HepG2 (cell line): ENCODE data around the gene ZFHX3. TPM values are rescaled to one million over a fixed set of nuclear protein-coding genes. Genes with fewer than 3 reads are reported as not detected.
A peak's percentile ranks its signal among the peaks of the same experiment; 100 is the strongest.

Experiments
- ARNTL ChIP-seq: sonication (generic); formaldehyde crosslinking; IDR thresholded peaks from 2 replicates; pipeline ENCODE4 v1.4.0; 2020; ENCODE audit warnings: mild to moderate bottlenecking, missing genetic modification reagents
- CERS6 ChIP-seq: sonication (generic); formaldehyde crosslinking; IDR thresholded peaks from 2 replicates; pipeline ENCODE4 v1.5.0; 2020; ENCODE audit warnings: missing genetic modification reagents
- DZIP1 ChIP-seq: sonication (generic); formaldehyde crosslinking; IDR thresholded peaks from 2 replicates; pipeline ENCODE4 v1.5.0; 2020; ENCODE audit warnings: mild to moderate bottlenecking, missing genetic modification reagents
- ELF4 ChIP-seq: sonication (generic); formaldehyde crosslinking; IDR thresholded peaks from 2 replicates; pipeline ENCODE4 v1.5.0; 2020; ENCODE audit warnings: missing genetic modification reagents, mild to moderate bottlenecking, moderate library complexity, borderline replicate concordance
- ETS1 ChIP-seq: sonication (generic); formaldehyde crosslinking; IDR thresholded peaks from 2 replicates; pipeline ENCODE4 v1.4.0; 2020; ENCODE audit warnings: missing genetic modification reagents
- MLLT10 ChIP-seq: sonication (generic); formaldehyde crosslinking; IDR thresholded peaks from 2 replicates; pipeline ENCODE4 v1.4.0; 2020; ENCODE audit warnings: missing genetic modification reagents
- PLSCR1 ChIP-seq: sonication (generic); formaldehyde crosslinking; IDR thresholded peaks from 2 replicates; pipeline ENCODE4 v1.5.0; 2020; ENCODE audit warnings: missing genetic modification reagents, mild to moderate bottlenecking, borderline replicate concordance
- POGK ChIP-seq: sonication (generic); formaldehyde crosslinking; conservative IDR thresholded peaks from 2 replicates; pipeline ENCODE4 v1.8.0; 2022; ENCODE audit warnings: mild to moderate bottlenecking, moderate library complexity, missing genetic modification reagents
- SNAPC2 ChIP-seq: sonication (generic); formaldehyde crosslinking; IDR thresholded peaks from 2 replicates; pipeline ENCODE4 v1.8.1; 2022; ENCODE audit warnings: mild to moderate bottlenecking, missing genetic modification reagents
- SP5 ChIP-seq: IDR thresholded peaks from 2 replicates; pipeline ENCODE4 v1.6.1; 2016; ENCODE audit warnings: low read depth, borderline replicate concordance
- SPEN ChIP-seq: sonication (generic); formaldehyde crosslinking; IDR thresholded peaks from 2 replicates; pipeline ENCODE4 v1.5.1; 2020; ENCODE audit warnings: low read depth, mild to moderate bottlenecking, missing genetic modification reagents
- TSC22D2 ChIP-seq: sonication (generic); formaldehyde crosslinking; IDR thresholded peaks from 2 replicates; pipeline ENCODE4 v1.5.1; 2020; ENCODE audit warnings: missing genetic modification reagents, mild to moderate bottlenecking, borderline replicate concordance
- ZBTB2 ChIP-seq: sonication (generic); formaldehyde crosslinking; IDR thresholded peaks from 2 replicates; pipeline ENCODE4 v1.8.0; 2022; ENCODE audit warnings: low read depth, missing genetic modification reagents
- ZFP36 ChIP-seq: fragments of 150-350 bp; IDR thresholded peaks from 2 replicates; pipeline ENCODE4 v1.6.1; 2018; ENCODE audit warnings: borderline replicate concordance, low read length, low read depth; ENCODE audit not compliant: partially characterized antibody
- ZNF563 ChIP-seq: sonication (generic); formaldehyde crosslinking; IDR thresholded peaks from 2 replicates; pipeline ENCODE4 v1.8.0; 2022; ENCODE audit warnings: mild to moderate bottlenecking, moderate library complexity, missing genetic modification reagents
- ZNF598 ChIP-seq: sonication (generic); formaldehyde crosslinking; IDR thresholded peaks from 2 replicates; pipeline ENCODE4 v1.5.1; 2020; ENCODE audit warnings: mild to moderate bottlenecking, missing genetic modification reagents, borderline replicate concordance
- ZNF878 ChIP-seq: sonication (generic); formaldehyde crosslinking; IDR thresholded peaks from 2 replicates; pipeline ENCODE4 v1.8.1; 2023; ENCODE audit warnings: mild to moderate bottlenecking, missing genetic modification reagents, moderate library complexity
- ZSCAN25 ChIP-seq: sonication (generic); formaldehyde crosslinking; IDR thresholded peaks from 2 replicates; pipeline ENCODE4 v1.8.0; 2022; ENCODE audit warnings: mild to moderate bottlenecking, missing genetic modification reagents
- polyA plus RNA-seq, 8 experiments: library from polyadenylated mRNA; depleted of rRNA in 3 of 8; stranded (reverse) in 7 of 8; unstranded in 1 of 8; fragments of >200 nt; fragmentation: Illumina TruSeq in 4 of 8; extraction: Trizol in 4 of 8; gene quantifications; 2 replicates each; pipeline versions ENCODE4 v1.2.1 to v1.2.3, GENCODE V29; 2011 to 2016; ENCODE audit warnings: low read depth in 4 of 8, missing spikeins in 1 of 8, mixed read lengths in 1 of 8; ENCODE audit not compliant: insufficient read depth in 1 of 8
- total RNA-seq, 5 experiments: library from RNA; depleted of rRNA; stranded (reverse); fragments of >200 nt; fragmentation: Illumina TruSeq; extraction: Trizol; gene quantifications; 2 replicates each; pipeline ENCODE4 v1.2.3, GENCODE V29; 2016; ENCODE audit warnings: low read depth in 1 of 5

ZFHX3 gene
- total and polyA plus RNA-seq, 2 of the 13 experiments (the other 11 are each of a cell fraction or from before 2014, with no cell fraction given), result 5.0 to 6.0 TPM

- TF ChIP-seq TSC22D2 (no peak), ZFP36 (no peak), ZBTB2 (CRISPR knock-in tag) (no peak), ZNF598 (CRISPR knock-in tag) (no peak), MLLT10 (CRISPR knock-in tag) (no peak), SPEN (CRISPR knock-in tag) (0 out of 2 replicates have a peak, but pooled peaks have one; percentile 41), SP5 (no peak), PLSCR1 (CRISPR knock-in tag) (no peak), SNAPC2 (peak; percentile 13; the same call in 1 of the 2 replicates), CERS6 (no peak), POGK (CRISPR knock-in tag) (no peak), ZNF878 (CRISPR knock-in tag) (no peak), ARNTL (CRISPR knock-in tag) (0 out of 2 replicates have a peak, but pooled peaks have one; percentile 36), DZIP1 (CRISPR knock-in tag) (no peak), ZSCAN25 (CRISPR knock-in tag) (no peak), ETS1 (CRISPR knock-in tag) (no peak), ELF4 (CRISPR knock-in tag) (no peak), ZNF563 (CRISPR knock-in tag) (peak; percentile 74)
These were observed 9.6 kb upstream of the ZFHX3 start (continued) for GRCh38 chr16:73057291-73058210.
